GM21360 (cell line): ENCODE measurements around the gene CTR9.

Experiments used
- ATAC-seq: cut with Tn5 transposase; IDR thresholded peaks from one replicate; pipeline ENCODE4 v1.9.1; 2021; ENCODE audit warnings: mild to moderate bottlenecking, moderate library complexity; ENCODE audit not compliant: unreplicated experiment

Gene CTR9

GRCh38 chr11:10750838-10751580 is at the start of gene CTR9:
CTR9 (plus strand) TSS chr11:10751246; CDS start chr11:10751413, 167 bp downstream.
- peak; percentile 84 for ATAC-seq

DNA sequence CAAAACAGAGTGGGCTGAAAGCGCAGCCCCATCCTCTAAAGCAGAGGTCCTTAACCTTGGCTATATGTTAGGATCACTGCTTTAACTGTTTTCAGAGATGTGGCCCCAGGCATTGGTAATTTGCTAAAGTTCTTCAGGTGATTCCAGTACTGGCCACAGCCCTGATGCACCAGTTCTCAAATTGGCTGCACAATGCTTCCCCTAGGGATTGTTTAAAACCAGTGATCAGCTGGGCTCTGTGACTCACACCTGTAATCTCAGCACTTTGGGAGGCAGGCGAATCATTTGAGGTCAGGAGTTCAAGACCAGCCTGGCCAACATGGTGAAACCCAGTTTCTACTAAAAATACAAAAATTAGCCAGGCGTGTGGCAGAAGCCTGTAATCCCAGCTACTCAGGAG is 49.1 kb upstream of the CTR9 start:
- no peak for ATAC-seq

- no peak for ATAC-seq
Measured at GRCh38 chr11:10708131-10708530, 42.9 kb upstream of the CTR9 start.

DNA sequence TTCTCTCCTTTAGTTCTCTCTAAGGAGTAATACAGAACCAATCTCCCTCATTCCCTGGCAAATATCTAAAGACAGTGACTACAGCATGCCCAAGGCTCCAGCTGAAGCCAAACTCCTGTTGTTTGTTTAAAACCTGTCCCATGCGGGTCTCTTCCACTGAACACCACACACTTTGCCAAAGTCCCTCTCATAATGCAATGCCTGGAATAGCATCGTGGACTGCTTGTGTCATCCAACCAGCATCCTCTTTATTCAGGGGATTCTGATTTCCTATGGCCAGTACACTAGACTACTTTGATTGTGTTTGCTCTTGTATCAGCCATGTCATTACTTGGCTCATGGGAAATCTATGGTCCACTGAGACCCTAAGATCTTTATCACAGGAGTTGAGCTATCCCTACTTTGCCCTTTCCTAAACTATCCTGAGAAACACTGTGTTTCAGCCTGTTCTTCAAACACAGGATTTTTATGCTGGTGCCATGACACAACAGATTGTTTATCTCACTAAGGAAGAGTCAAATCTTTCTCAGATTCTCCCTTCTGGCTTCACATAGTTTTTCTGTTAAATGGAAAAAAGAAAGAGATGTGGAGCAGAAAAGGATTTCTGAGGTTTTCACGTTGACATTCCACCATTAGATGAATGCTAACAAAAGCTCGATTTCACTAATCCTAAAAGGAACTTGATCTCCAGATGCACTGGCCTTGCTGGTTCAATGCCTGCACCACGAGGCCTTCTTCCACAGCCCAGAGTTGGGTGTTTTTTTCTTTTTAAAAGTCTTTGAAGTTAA is 41.6 kb upstream of the CTR9 start:
- no peak for ATAC-seq

GRCh38 chr11:10715571-10715970 is 35.5 kb upstream of the CTR9 start:
- ATAC-seq, result no peak

DNA sequence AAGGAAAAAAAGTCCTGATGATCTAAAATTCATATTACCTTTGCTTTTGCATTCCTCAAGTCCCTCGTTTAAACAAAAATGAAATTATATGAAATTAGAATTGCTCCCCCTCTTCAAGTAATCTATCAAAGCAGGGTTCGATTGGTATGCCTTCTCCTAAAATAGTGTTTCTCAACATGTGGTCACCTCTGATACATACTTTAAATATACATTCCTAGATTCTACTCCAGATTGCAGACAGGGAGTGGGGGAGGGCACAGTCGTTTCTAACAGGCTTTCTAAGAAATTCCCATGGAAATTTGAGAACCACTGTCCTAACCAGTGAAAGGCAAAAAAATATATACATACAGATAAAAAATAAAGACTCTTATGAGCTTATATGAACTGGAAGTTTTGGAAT is 34.9 kb upstream of the CTR9 start:
- ATAC-seq, result no peak

DNA sequence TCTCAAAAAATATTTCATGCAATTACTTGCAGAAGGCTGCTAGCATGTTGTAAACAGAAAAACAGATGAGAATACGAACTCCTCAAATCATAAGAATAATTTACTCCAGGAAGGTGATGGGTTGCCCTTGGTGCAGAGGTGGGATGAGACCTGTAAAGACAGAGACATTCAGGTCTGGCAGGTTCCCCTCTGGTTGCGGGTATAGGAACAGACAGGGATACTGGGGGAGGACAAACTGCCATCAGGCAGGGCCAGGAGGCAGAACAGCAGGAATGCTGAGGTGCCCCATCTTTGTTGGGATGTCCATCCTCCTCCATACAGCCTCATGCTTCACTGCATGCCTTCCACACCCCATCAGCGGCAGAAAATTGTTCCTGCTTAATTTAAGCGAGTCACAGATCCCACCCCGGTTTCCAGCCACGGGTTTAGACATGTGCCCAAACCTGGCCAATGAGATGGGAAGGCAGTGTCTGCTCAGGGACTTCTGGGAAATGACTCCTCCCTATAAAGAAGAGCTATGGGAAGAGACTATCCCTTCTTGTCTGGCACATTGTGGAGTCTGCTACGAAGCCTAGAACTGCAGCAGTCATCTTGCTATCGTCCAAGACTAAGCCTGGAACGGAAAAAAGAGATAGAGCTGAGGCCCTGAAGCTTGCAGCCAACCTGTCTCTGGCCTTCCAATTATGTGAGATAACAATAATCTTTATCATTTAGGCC is 34.3 kb upstream of the CTR9 start:
- ATAC-seq, result no peak

DNA sequence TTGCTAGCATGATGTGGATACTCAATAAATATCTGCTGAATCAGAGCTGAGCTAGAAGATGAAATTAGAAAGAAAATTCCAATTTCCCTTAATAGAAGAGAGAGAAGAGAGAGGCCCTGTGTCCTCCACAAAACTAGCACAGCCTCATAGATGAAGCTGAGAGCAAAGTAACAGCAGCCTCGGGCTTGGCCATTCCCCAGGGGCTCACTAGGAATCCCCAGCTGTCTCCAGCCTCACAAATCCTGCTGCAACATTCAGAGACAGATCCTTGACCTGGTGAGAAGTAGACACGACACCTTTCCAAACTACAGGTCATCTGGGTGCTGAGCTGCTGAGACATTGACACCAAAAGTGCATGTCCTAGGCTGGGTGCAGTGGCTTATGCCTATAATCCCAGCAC is 31.4 kb upstream of the CTR9 start:
- no peak for ATAC-seq

- ATAC-seq, result no peak
Measured at GRCh38 chr11:10720881-10721376, 30.1 kb upstream of the CTR9 start.

GRCh38 chr11:10722307-10722706 is 28.7 kb upstream of the CTR9 start:
- no peak for ATAC-seq

DNA sequence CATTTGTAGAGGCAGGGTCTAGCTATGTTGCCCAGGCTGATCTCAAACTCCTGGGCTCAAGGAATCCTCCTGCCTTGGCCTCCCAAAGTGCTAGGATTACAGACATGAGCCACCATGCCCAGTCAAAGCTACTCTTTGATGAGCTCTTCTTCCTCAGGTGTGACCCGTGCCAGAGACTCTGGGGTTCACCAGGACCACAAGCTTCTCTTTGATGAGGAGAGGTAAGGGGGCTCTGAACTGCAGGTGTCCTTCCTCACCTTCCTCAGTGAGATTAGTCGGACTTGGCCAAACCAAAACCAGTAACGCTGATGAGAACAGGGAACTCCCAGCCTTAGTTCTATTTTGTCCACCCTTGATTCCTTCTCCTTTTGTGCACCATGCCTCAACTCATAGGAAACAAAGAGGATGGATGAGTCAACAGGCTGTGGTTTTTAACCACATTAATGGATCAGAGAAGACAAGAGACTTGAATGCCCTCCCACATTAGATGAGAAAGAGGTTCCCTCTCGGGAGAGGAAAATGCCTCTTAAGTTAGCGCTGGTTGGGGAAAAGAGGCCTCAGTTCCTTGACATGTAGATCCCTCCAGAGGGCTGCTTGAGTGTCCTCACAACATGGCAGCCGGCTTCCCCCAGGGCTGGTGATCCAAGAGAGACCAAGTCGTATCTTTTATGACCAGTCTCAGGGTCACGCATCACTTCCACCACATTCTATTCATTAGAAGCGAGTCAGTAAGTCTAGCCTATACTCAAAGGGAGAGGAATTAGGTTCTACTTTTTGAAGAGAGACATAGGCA is 25.7 kb upstream of the CTR9 start:
- ATAC-seq, result no peak

DNA sequence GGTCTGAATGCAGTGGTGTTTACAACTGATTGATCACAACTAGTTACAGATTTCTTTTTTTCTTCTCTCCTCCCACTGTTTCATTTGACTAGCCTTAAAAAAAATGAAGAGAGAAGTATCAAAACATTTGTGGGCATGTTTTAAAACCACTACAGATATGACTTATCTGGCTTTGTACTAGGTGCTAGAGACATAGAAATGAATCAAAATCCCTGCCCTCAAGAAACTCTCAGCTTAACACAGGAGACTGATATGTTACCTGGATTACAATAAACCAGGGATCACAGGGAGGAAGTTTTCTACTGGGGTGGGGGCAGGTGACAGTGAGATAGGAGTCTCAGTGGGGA is 25.2 kb upstream of the CTR9 start:
- ATAC-seq, result no peak

GRCh38 chr11:10727146-10727851 is 23.7 kb upstream of the CTR9 start:
- no peak for ATAC-seq

GRCh38 chr11:10728154-10728553 is 22.9 kb upstream of the CTR9 start:
- ATAC-seq, result no peak

- no peak for ATAC-seq
Measured at GRCh38 chr11:10728789-10729472, 22.1 kb upstream of the CTR9 start.

- ATAC-seq, result no peak
Measured at GRCh38 chr11:10730151-10730550, 20.9 kb upstream of the CTR9 start.

DNA sequence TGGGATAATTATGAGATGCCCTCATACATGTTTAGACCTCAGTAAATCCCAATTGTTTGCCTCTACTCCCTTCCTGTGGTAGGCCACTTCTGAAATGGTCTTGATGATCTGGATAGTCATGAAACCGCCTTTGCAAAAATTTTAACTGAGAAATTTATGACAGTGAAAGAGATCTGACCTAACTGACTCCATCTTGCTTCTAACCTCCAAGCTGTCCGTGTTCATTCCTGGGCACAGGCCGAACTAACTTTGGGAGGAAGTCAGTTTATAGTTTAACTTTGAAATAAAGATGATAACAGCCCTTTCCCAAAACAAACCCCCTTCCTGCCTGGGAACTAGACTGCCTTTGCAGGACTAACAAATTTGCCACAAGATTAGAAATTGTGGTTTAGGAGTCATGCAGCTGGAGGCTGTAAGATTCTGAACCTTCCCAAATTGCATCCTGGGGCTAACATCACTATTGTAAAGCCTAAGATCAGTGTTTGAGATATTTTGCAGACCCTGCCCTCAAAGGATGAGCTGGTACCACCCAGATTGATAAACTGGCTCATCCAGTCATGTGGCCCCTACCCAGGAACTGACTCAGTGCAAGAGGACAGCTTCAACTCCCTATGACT is 19.9 kb upstream of the CTR9 start:
- ATAC-seq, result no peak

DNA sequence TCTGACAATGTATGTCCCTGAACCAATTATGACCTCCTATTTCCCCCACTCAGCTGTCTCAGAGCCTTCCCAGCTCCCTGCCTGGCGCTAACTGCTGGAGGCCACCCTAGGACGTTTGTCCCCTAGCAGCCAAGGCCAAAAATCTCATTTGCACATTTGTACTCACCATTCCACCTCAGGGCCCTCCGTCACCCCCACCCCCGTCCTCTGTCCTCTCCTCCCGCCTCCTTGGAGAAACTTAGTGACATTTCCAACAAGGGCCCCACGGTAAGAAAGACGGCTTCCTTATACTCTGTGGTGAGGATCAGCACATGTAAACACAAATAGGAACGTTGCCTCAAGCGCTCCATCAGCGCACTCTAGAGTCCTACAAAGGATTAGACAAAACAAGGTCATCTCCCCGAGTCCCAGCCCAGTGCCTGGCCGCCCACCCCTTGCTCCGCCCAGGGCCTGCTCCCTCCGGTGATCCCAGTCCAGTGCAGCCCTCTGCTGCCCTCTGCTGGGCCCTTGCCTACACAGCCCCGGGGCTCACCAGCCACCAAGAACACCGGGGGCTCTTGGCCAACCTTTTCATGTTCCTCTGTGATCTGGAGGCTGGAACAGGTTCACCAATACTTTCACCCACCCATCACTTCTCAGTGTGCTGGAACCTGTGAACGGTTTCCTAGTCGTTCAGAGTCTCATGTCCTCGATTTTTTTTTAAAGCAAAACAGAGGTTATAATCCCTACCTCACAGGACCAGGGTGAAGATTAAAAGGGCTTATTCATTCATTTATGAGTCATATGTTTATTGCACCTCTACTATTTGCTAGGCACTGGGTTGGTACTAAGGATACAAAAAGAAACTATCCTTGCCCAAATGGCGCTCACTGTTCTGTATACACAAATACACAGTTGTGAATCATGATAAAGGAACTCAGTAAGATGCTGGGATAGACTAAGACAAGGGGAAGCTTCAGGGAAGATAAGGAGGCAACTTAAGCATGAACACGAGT is 15.3 kb upstream of the CTR9 start:
- ATAC-seq, result peak; percentile 99
